ENCODE data around the gene SPIN4. TPM values are rescaled to one million over a fixed set of nuclear protein-coding genes. Genes with fewer than 3 reads are reported as not detected.
A peak's percentile ranks its signal among the peaks of the same experiment; 100 is the strongest.

SPIN4 gene
- total RNA-seq, 2 donors from 2014 or later, result 5.7 to 6.5 TPM

DNA sequence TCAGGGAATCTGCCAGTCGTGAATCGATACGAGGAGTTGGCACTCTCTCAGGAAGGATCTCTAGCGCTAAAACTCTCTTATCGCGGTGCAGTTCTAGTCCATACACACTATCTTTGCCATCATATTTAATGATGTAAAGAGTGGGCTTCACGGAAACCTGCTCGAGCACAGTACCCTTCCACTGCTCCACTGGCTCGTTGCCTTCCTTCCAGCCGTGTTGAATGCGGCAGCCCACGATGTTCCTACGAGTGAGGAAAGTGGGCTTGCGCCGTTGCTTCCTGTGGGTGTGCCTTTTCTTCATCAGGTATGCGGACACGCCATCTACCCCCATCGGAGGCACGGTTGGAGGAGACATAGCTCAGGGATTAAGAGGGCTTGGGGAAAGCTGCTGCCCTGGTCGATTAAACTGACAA, 661 bp downstream of the SPIN4 start:
- H3K27ac ChIP-seq (ENCODE audit: low read depth, low read length), result no peak overlapping the region
- no peaks in the 10 kb centered on the region for H3K27me3 ChIP-seq (ENCODE audit: control insufficient read depth, insufficient read depth, low read length, poor library complexity, severe bottlenecking)
- DNase-seq, result peak; percentile 66
- H3K9ac ChIP-seq (ENCODE audit: extremely low read depth, low read length, poor library complexity, severe bottlenecking), result peak overlapping the region; percentile 55
- Mint-ChIP-seq H3K36me3 (ENCODE audit: low read depth) (no peaks in the 10 kb centered on the region), H3K27me3 (ENCODE audit: insufficient read depth) (peaks cover 4% of the 10 kb centered on the region), H3K4me3 (peak overlapping the region; percentile 82), H3K4me1 (peaks cover 5% of the 10 kb centered on the region), H3K27ac (peak overlapping the region; percentile 95), H3K9me3 (peaks cover 47% of the 10 kb centered on the region)
- peaks cover 9% of the 10 kb centered on the region for H3K9me3 ChIP-seq (ENCODE audit: control insufficient read depth, low read length)
- no peaks in the 10 kb centered on the region for H3K36me3 ChIP-seq (ENCODE audit: control insufficient read depth, insufficient read depth, low read length)
- 1% methylated on average over 13 of the region's 20 CpGs; no CpG with 5 or more reads in 1 of the 2 experiments for WGBS, 2 experiments (ENCODE audit: insufficient coverage in 1 of 2, insufficient read length in 1 of 2)
- no peaks in the 10 kb centered on the region for H3K4me1 ChIP-seq (ENCODE audit: control insufficient read depth, insufficient read depth, low read length)
- H3K4me3 ChIP-seq (ENCODE audit: low read length), result peak overlapping the region; percentile 86
- TF ChIP-seq, protein P1, sequence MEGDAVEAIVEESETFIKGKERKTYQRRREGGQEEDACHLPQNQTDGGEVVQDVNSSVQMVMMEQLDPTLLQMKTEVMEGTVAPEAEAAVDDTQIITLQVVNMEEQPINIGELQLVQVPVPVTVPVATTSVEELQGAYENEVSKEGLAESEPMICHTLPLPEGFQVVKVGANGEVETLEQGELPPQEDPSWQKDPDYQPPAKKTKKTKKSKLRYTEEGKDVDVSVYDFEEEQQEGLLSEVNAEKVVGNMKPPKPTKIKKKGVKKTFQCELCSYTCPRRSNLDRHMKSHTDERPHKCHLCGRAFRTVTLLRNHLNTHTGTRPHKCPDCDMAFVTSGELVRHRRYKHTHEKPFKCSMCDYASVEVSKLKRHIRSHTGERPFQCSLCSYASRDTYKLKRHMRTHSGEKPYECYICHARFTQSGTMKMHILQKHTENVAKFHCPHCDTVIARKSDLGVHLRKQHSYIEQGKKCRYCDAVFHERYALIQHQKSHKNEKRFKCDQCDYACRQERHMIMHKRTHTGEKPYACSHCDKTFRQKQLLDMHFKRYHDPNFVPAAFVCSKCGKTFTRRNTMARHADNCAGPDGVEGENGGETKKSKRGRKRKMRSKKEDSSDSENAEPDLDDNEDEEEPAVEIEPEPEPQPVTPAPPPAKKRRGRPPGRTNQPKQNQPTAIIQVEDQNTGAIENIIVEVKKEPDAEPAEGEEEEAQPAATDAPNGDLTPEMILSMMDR (conservative IDR thresholded peaks at IDR 0.05), result no peak

DNA sequence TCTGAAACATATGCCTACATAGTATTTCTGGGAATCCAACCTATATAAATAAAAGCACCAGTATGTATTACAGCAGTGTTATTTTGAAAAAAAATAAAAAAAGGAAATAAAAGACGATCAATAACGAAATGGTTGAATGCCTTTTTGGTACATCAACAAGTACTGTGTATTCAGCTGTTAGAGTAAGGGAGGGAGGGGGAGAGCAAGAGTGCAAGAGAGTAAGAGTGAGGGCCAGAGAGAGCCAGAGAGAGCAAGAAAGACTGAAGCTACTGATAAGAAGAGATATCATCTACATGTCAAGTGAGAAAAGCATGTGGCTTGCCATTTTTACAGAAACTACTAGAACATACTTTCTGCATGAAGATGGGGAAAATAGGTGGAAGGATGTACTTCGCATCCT, 1.8 kb downstream of the SPIN4 start:
- Mint-ChIP-seq H3K4me3 (peak overlapping the region; percentile 82), H3K4me1 (peaks cover 5% of the 10 kb centered on the region), H3K27me3 (ENCODE audit: insufficient read depth) (peaks cover 4% of the 10 kb centered on the region), H3K9me3 (peaks cover 36% of the 10 kb centered on the region), H3K36me3 (ENCODE audit: low read depth) (no peaks in the 10 kb centered on the region), H3K27ac (no peak overlapping the region)
- no peak for DNase-seq
- Histone ChIP-seq H3K4me1 (ENCODE audit: control insufficient read depth, insufficient read depth, low read length) (no peaks in the 10 kb centered on the region), H3K9me3 (ENCODE audit: control insufficient read depth, low read length) (no peaks in the 10 kb centered on the region), H3K9ac (ENCODE audit: extremely low read depth, low read length, poor library complexity, severe bottlenecking) (no peak overlapping the region), H3K27me3 (ENCODE audit: control insufficient read depth, insufficient read depth, low read length, poor library complexity, severe bottlenecking) (no peaks in the 10 kb centered on the region), H3K36me3 (ENCODE audit: control insufficient read depth, insufficient read depth, low read length) (no peaks in the 10 kb centered on the region), H3K27ac (ENCODE audit: low read depth, low read length) (no peak overlapping the region), H3K4me3 (ENCODE audit: low read length) (peak overlapping the region; percentile 86)
- TF ChIP-seq, protein P1 (conservative IDR thresholded peaks at IDR 0.05), result no peak
- 29% methylated on average over 2 of the region's 3 CpGs; no CpG with 5 or more reads in 1 of the 2 experiments for WGBS, 2 experiments (ENCODE audit: insufficient coverage in 1 of 2, insufficient read length in 1 of 2)

DNA sequence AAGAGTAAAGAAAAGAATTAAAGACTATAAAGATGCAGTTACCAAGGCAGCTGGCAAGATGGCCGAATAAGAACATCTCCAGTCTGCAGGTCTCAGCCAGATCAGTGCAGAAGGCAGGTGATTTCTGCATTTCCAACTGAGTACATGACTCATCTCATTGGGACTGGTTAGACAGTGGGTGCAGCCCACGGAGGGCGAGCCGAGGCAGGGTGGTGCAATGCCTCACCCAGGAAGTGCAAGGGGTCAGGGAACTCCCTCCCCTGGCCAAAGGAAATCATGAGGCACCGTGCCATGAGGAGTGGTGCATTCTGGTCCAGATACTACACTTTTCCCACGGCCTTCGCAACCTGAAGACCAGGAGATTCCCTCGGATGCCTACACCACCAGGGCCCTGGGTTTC, 20.5 kb downstream of the SPIN4 start:
- Histone ChIP-seq H3K9ac (ENCODE audit: extremely low read depth, low read length, poor library complexity, severe bottlenecking) (no peak overlapping the region), H3K27me3 (ENCODE audit: control insufficient read depth, insufficient read depth, low read length, poor library complexity, severe bottlenecking) (no peaks in the 10 kb centered on the region), H3K4me3 (ENCODE audit: low read length) (no peak overlapping the region), H3K4me1 (ENCODE audit: control insufficient read depth, insufficient read depth, low read length) (no peaks in the 10 kb centered on the region), H3K36me3 (ENCODE audit: control insufficient read depth, insufficient read depth, low read length) (no peaks in the 10 kb centered on the region), H3K27ac (ENCODE audit: low read depth, low read length) (no peak overlapping the region), H3K9me3 (ENCODE audit: control insufficient read depth, low read length) (no peaks in the 10 kb centered on the region)
- TF ChIP-seq, protein P1 (conservative IDR thresholded peaks at IDR 0.05), result no peak
- no peaks in the 10 kb centered on the region for H3K4me1 Mint-ChIP-seq
- no peak overlapping the region for H3K27ac Mint-ChIP-seq
- peaks cover 56% of the 10 kb centered on the region for H3K9me3 Mint-ChIP-seq
- WGBS, 2 experiments (ENCODE audit: insufficient coverage in 1 of 2, insufficient read length in 1 of 2), result 90 to 91% methylated on average over 2 to 8 of the region's 8 CpGs
- no peak overlapping the region for H3K4me3 Mint-ChIP-seq
- peaks cover 2% of the 10 kb centered on the region for H3K36me3 Mint-ChIP-seq (ENCODE audit: low read depth)
- DNase-seq, result no peak
- no peaks in the 10 kb centered on the region for H3K27me3 Mint-ChIP-seq (ENCODE audit: insufficient read depth)

All from endodermal cell (in vitro differentiated cells).